Liver (tissue), 3 donors: ENCODE data around the gene ANKS1A.

Experiments used
- EGR1 ChIP-seq, 2 donors: IDR thresholded peaks; 2 replicates each; pipeline ENCODE4 v1.6.1; 2016 to 2018; ENCODE audit warnings: antibody characterized with exemption in 2 of 2, low read depth in 2 of 2
- FOXA1 ChIP-seq: IDR thresholded peaks from 2 replicates; pipeline ENCODE4 v1.6.1; 2016; ENCODE audit warnings: antibody characterized with exemption
- GABPA ChIP-seq, 2 donors: IDR thresholded peaks in 1 of 2; conservative IDR thresholded peaks in 1 of 2; 2 replicates each; pipeline ENCODE4 v1.6.1; 2016; ENCODE audit warnings: antibody characterized with exemption in 2 of 2, mild to moderate bottlenecking in 1 of 2, moderate library complexity in 1 of 2
- HNF4A ChIP-seq, 2 donors: conservative IDR thresholded peaks; 2 replicates each; pipeline ENCODE4 v1.6.1; 2016; ENCODE audit warnings: antibody characterized with exemption in 2 of 2, mild to moderate bottlenecking in 2 of 2
- HNF4G ChIP-seq: IDR thresholded peaks from 2 replicates; pipeline ENCODE4 v1.6.1; 2016; ENCODE audit warnings: antibody characterized with exemption
- JUND ChIP-seq, 2 donors: IDR thresholded peaks; 2 replicates each; pipeline ENCODE4 v1.6.1; 2016; ENCODE audit warnings: antibody characterized with exemption in 2 of 2
- RAD21 ChIP-seq, 2 donors: IDR thresholded peaks; 2 replicates each; pipeline ENCODE4 v1.6.1; 2016; ENCODE audit warnings: antibody characterized with exemption in 2 of 2, mild to moderate bottlenecking in 2 of 2
- YY1 ChIP-seq: IDR thresholded peaks from 2 replicates; pipeline ENCODE4 v1.6.1; 2016; ENCODE audit warnings: antibody characterized with exemption, mild to moderate bottlenecking
- TF ChIP-seq, protein P1 (sequence below): fragments of 150-350 bp; IDR thresholded peaks from 2 replicates; pipeline ENCODE4 v1.5.1; 2017; ENCODE audit warnings: improper control_type of control experiment, low read depth, low read length; ENCODE audit not compliant: missing input control
- TF ChIP-seq, protein P2 (sequence below): IDR thresholded peaks from 2 replicates; pipeline ENCODE4 v1.6.1; 2016; ENCODE audit warnings: antibody characterized with exemption
- TF ChIP-seq, protein P3 (sequence below): IDR thresholded peaks from 2 replicates; pipeline ENCODE4 v1.6.1; 2016; ENCODE audit warnings: antibody characterized with exemption, mild to moderate bottlenecking
- TF ChIP-seq, protein P4 (sequence below): IDR thresholded peaks from 2 replicates; pipeline ENCODE4 v1.6.1; 2016; ENCODE audit warnings: antibody characterized with exemption
- donor health status: healthy.
- donor health status: healthy.

DNA sequence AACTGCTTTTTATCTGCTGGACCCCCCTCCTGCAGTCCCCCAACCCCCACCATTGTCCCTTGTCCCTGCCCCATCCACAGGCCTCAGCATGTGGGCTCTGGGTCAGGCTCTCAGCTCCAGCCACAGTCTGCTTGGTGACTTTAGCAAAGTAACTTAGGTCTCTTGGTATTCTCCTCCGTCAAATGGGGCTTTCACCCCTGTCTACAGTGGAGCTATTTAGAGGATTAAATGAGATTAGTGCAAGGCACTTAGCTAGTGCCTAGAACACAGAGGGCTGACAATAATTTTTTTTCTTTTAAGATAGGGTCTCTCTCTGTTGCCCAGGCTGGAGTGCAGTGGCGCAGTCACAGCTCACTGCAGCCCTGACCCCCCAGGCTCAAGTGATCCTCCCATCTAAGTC lies 180.2 kb downstream of the ANKS1A start:
- TF ChIP-seq, protein P1, sequence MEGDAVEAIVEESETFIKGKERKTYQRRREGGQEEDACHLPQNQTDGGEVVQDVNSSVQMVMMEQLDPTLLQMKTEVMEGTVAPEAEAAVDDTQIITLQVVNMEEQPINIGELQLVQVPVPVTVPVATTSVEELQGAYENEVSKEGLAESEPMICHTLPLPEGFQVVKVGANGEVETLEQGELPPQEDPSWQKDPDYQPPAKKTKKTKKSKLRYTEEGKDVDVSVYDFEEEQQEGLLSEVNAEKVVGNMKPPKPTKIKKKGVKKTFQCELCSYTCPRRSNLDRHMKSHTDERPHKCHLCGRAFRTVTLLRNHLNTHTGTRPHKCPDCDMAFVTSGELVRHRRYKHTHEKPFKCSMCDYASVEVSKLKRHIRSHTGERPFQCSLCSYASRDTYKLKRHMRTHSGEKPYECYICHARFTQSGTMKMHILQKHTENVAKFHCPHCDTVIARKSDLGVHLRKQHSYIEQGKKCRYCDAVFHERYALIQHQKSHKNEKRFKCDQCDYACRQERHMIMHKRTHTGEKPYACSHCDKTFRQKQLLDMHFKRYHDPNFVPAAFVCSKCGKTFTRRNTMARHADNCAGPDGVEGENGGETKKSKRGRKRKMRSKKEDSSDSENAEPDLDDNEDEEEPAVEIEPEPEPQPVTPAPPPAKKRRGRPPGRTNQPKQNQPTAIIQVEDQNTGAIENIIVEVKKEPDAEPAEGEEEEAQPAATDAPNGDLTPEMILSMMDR: no peak
- TF ChIP-seq, protein P2, sequence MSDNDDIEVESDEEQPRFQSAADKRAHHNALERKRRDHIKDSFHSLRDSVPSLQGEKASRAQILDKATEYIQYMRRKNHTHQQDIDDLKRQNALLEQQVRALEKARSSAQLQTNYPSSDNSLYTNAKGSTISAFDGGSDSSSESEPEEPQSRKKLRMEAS: no peak
- TF ChIP-seq EGR1 (IDR thresholded peaks at IDR 0.05; ENCODE audit: low read depth in 2 of 2) (no peak), RAD21 (IDR thresholded peaks at IDR 0.05) (no peak), HNF4G (no peak), FOXA1 (no peak), HNF4A (conservative IDR thresholded peaks at IDR 0.05) (no peak), GABPA (IDR thresholded peaks at IDR 0.05 in 1 of 2, conservative IDR thresholded peaks at IDR 0.05 in 1 of 2) (no peak), YY1 (no peak), JUND (IDR thresholded peaks at IDR 0.05) (no peak)
- TF ChIP-seq, protein P3, sequence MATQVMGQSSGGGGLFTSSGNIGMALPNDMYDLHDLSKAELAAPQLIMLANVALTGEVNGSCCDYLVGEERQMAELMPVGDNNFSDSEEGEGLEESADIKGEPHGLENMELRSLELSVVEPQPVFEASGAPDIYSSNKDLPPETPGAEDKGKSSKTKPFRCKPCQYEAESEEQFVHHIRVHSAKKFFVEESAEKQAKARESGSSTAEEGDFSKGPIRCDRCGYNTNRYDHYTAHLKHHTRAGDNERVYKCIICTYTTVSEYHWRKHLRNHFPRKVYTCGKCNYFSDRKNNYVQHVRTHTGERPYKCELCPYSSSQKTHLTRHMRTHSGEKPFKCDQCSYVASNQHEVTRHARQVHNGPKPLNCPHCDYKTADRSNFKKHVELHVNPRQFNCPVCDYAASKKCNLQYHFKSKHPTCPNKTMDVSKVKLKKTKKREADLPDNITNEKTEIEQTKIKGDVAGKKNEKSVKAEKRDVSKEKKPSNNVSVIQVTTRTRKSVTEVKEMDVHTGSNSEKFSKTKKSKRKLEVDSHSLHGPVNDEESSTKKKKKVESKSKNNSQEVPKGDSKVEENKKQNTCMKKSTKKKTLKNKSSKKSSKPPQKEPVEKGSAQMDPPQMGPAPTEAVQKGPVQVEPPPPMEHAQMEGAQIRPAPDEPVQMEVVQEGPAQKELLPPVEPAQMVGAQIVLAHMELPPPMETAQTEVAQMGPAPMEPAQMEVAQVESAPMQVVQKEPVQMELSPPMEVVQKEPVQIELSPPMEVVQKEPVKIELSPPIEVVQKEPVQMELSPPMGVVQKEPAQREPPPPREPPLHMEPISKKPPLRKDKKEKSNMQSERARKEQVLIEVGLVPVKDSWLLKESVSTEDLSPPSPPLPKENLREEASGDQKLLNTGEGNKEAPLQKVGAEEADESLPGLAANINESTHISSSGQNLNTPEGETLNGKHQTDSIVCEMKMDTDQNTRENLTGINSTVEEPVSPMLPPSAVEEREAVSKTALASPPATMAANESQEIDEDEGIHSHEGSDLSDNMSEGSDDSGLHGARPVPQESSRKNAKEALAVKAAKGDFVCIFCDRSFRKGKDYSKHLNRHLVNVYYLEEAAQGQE: no peak
- TF ChIP-seq, protein P4, sequence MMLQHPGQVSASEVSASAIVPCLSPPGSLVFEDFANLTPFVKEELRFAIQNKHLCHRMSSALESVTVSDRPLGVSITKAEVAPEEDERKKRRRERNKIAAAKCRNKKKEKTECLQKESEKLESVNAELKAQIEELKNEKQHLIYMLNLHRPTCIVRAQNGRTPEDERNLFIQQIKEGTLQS: no peak
